SK-N-SH (cell line): ENCODE data around the gene ZNF563.

Source experiments
- CTCF ChIP-seq: fragments of 200-600 bp; sonication (generic); IDR thresholded peaks from 2 replicates; pipeline ENCODE4 v1.6.1; 2017; ENCODE audit warnings: antibody characterized with exemption, mild to moderate bottlenecking, moderate library complexity
- JUND ChIP-seq: IDR thresholded peaks from 2 replicates; pipeline ENCODE4 v1.4.0; 2012
- MEF2A ChIP-seq: IDR thresholded peaks from 2 replicates; pipeline ENCODE4 v1.4.0; 2012; ENCODE audit warnings: low read depth, borderline replicate concordance
- NRF1 ChIP-seq: IDR thresholded peaks from 2 replicates; pipeline ENCODE4 v1.6.1; 2012; ENCODE audit warnings: low read depth, mild to moderate bottlenecking, low read length
- PBX3 ChIP-seq: IDR thresholded peaks from 2 replicates; pipeline ENCODE4; 2012
- POLR2AphosphoS5 ChIP-seq: IDR thresholded peaks from 2 replicates; pipeline ENCODE4 v1.6.1; 2012; ENCODE audit warnings: low read depth, low read length
- RAD21 ChIP-seq: IDR thresholded peaks from 2 replicates; pipeline ENCODE4 v1.6.1; 2012; ENCODE audit warnings: mild to moderate bottlenecking, low read length
- REST ChIP-seq: IDR thresholded peaks from 2 replicates; pipeline ENCODE4 v1.6.1; 2012; ENCODE audit warnings: mild to moderate bottlenecking, low read depth, low read length, moderate library complexity
- SIN3A ChIP-seq: IDR thresholded peaks from 2 replicates; pipeline ENCODE4 v1.6.1; 2012; ENCODE audit warnings: low read depth, mild to moderate bottlenecking, low read length, moderate library complexity, borderline replicate concordance
- TAF1 ChIP-seq: IDR thresholded peaks from 2 replicates; pipeline ENCODE4 v1.6.1; 2012; ENCODE audit warnings: low read depth, mild to moderate bottlenecking, low read length, moderate library complexity, borderline replicate concordance
- YY1 ChIP-seq: IDR thresholded peaks from 2 replicates; pipeline ENCODE4 v1.4.0; 2012; ENCODE audit warnings: low read depth, mild to moderate bottlenecking

GRCh38 chr19:12350890-12351197, 17.4 kb upstream of the ZNF563 start:
- TF ChIP-seq CTCF (no peak), REST (no peak), POLR2AphosphoS5 (no peak), RAD21 (no peak), SIN3A (no peak), YY1 (no peak), MEF2A (no peak), NRF1 (no peak), TAF1 (no peak), PBX3 (no peak), JUND (no peak)
